RWPE1 (cell line): Measurements from ENCODE around the gene AGAP1.

Experiments
- CTCF ChIA-PET: fragments of 350-600 bp; sonication (Branson Sonifier 250); formaldehyde crosslinking; extraction: SDS; loops from one replicate; lab custom pipeline; 2021; lab: Yijun Ruan, JAX
- POLR2A ChIA-PET: fragments of 400-600 bp; formaldehyde crosslinking; extraction: SDS; loops from one replicate; lab custom pipeline; 2020; ENCODE audit warnings: antibody characterized with exemption; ENCODE audit not compliant: low non-redundant PET; lab: Yijun Ruan, JAX
- DNase-seq: peaks from one replicate; pipeline ENCODE4 v3.0.0; 2012; ENCODE audit warnings: low spot score
- H3K27ac ChIP-seq: fragments of 450-650 bp; 2 replicates; pipeline ENCODE4 v1.5.1; 2017
- TF ChIP-seq, protein P1 (sequence below): fragments of 450-650 bp; conservative IDR thresholded peaks from 2 replicates; pipeline ENCODE4 v1.5.1; 2017; ENCODE audit warnings: low read depth, mild to moderate bottlenecking

Gene AGAP1

GRCh38 chr2:235508371-235509160 is 14.7 kb downstream of the AGAP1 start:
- TF ChIP-seq, protein P1, sequence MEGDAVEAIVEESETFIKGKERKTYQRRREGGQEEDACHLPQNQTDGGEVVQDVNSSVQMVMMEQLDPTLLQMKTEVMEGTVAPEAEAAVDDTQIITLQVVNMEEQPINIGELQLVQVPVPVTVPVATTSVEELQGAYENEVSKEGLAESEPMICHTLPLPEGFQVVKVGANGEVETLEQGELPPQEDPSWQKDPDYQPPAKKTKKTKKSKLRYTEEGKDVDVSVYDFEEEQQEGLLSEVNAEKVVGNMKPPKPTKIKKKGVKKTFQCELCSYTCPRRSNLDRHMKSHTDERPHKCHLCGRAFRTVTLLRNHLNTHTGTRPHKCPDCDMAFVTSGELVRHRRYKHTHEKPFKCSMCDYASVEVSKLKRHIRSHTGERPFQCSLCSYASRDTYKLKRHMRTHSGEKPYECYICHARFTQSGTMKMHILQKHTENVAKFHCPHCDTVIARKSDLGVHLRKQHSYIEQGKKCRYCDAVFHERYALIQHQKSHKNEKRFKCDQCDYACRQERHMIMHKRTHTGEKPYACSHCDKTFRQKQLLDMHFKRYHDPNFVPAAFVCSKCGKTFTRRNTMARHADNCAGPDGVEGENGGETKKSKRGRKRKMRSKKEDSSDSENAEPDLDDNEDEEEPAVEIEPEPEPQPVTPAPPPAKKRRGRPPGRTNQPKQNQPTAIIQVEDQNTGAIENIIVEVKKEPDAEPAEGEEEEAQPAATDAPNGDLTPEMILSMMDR: no peak
- H3K27ac ChIP-seq: no peak overlapping the region; the same call in 1 of the 2 replicates
- DNase-seq: no peak
- POLR2A ChIA-PET: no interaction called here
- CTCF ChIA-PET: no interaction called here

GRCh38 chr2:235510318-235510717 is 16.5 kb downstream of the AGAP1 start:
- ChIA-PET CTCF (no interaction called here), POLR2A (no interaction called here)
- TF ChIP-seq, protein P1: no peak
- no peak overlapping the region for H3K27ac ChIP-seq
- no peak for DNase-seq

GRCh38 chr2:235511187-235511661 is 17.4 kb downstream of the AGAP1 start:
- ChIA-PET CTCF (interaction anchor here (0.6 kb wide), 1 partner anchor 122 kb away, joined by 4 read pairs; no protein-coding TSS in a partner anchor), POLR2A (no interaction called here)
- H3K27ac ChIP-seq: peak overlapping the region; percentile 82
- TF ChIP-seq, protein P1: no peak
- DNase-seq: peak; percentile 94

- CTCF ChIA-PET: interaction anchor here (0.6 kb wide), 2 partner anchors 123 to 148 kb away, joined by 3 to 4 read pairs; no protein-coding TSS in a partner anchor
- peak overlapping the region; percentile 11; the same call in 1 of the 2 replicates for H3K27ac ChIP-seq
- no peak for DNase-seq
- TF ChIP-seq, protein P1: no peak
- POLR2A ChIA-PET: no interaction called here
Measured at GRCh38 chr2:235511751-235512698, 18.2 kb downstream of the AGAP1 start.

DNA sequence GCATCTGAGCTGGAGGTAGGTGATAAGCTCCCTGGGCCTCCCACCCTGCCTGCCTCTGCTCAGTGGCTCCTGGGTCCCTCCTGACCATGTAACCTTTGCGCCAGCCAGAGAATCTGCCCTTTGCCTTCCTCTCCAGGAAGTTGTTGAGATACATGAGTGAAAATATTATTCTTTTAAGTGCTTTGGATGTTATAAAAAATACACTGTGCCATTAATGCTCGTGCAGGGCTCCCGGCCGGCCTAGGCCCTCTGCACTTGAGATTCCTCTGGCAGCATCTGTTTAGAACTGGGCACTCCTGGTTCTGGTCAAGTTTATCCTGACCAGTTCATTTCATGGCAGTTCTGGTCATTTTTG is 18.8 kb downstream of the AGAP1 start:
- ChIA-PET POLR2A (no interaction called here), CTCF (interaction anchor here (0.6 kb wide), 1 partner anchor 148 kb away, joined by 3 read pairs; no protein-coding TSS in a partner anchor)

More for the DNA sequence above, 18.8 kb downstream of the AGAP1 start:
- TF ChIP-seq, protein P1: no peak
- H3K27ac ChIP-seq: no peak overlapping the region
- DNase-seq: no peak
